HL-60/S4 treated with phorbol 12-myristate 13-acetate at 8.2 ng/mL for 4 days and 3 days (cell line): Measurements from ENCODE around the gene ANKRD20A1.
"Not testable (repeated sequence)": the region's sequence is repeated elsewhere in the genome, so short reads cannot be mapped to it uniquely, and the experiment has no call there.

ENCODE experiments used
- in situ Hi-C: fragments of 300-500 bp; cut with MboI; formaldehyde crosslinking; loops from 2 replicates; pipeline ENCODE4 v1.15.0; 2022; ENCODE audit warnings: low sequenced_read_pairs

The ANKRD20A1 gene

DNA sequence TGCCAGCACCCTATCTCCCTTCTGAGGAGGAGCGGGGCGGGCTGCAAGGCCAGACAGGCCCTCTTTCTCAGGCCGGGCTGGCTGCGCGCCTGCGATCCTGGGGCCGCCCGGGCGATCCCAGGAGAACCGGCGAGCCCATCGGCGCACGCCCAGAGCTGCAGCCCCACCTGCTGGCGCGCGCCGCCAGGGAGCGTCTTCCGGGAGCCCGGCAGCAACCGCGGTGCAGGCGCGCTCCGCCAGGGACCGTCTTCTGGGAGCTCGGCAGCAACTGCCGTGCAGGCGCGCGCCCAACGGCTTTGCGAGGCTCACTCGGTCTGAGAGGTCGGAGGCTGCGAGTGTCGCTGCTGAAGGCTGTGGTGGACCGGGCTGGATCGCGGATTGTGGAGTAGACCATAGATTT is at the start of gene ANKRD20A1:
Gene ANKRD20A1, plus strand, starts transcription at position 61 of the 400 bp plus-strand sequence. CDS start 496 bp downstream, outside the sequence.
- in situ Hi-C loops, result not testable (repeated sequence)

DNA sequence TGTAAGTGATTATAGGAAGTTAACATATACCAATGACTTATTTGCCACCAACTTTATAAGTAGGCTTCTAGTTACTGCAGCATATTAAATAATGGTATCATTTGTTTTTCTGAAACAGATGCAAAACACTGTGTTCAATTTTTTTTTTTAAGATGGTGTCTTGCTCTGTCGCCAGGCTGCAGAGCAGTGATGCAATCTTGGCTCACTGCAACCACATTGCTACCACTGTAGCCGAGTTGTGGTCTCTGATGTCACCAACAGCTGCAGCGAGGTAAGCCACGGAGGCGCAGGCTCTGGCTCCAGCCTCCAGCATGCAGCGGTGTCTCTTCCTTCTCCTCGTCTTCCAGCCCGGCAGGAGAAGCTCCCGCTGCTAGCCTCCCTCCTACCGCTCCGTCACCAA is 26.6 kb upstream of the ANKRD20A1 start:
- in situ Hi-C loops, result not testable (repeated sequence)
